GM23338 (cell line): ENCODE measurements around the gene IGFLR1.

ENCODE experiments used
- CREB1 ChIP-seq: fragments of 250-450 bp; sonication (Bioruptor Pico); IDR thresholded peaks from 2 replicates; pipeline ENCODE4 v1.5.0; 2020; ENCODE audit warnings: low read depth, mild to moderate bottlenecking, moderate library complexity
- CTCF ChIP-seq, 2 experiments: fragments of 200-600 bp in 1 of 2; sonication (generic) in 1 of 2; conservative IDR thresholded peaks; 2 replicates each; pipeline versions ENCODE4 v1.5.1 to v1.6.1; 2016 to 2017; ENCODE audit warnings: antibody characterized with exemption in 2 of 2, low read depth in 2 of 2, mild to moderate bottlenecking in 2 of 2, moderate library complexity in 1 of 2
- ETS1 ChIP-seq: IDR thresholded peaks from 2 replicates; pipeline ENCODE4 v1.6.1; 2016; ENCODE audit warnings: antibody characterized with exemption
- EZH2 ChIP-seq: fragments of 200-600 bp; sonication (generic); IDR thresholded peaks from one replicate; pipeline ENCODE4 v1.8.0; 2017; ENCODE audit warnings: antibody characterized with exemption, mild to moderate bottlenecking, low read depth; ENCODE audit not compliant: unreplicated experiment
- EZH2phosphoT487 ChIP-seq: fragments of 200-600 bp; sonication (generic); IDR thresholded peaks from one replicate; pipeline ENCODE4 v1.8.1; 2018; ENCODE audit warnings: antibody characterized with exemption; ENCODE audit not compliant: unreplicated experiment
- JUNB ChIP-seq: IDR thresholded peaks from one replicate; pipeline ENCODE4 v1.6.1; 2016; ENCODE audit warnings: antibody characterized with exemption; ENCODE audit not compliant: unreplicated experiment
- NANOG ChIP-seq: IDR thresholded peaks from 2 replicates; pipeline ENCODE4 v1.6.1; 2016; ENCODE audit warnings: antibody characterized with exemption, borderline replicate concordance
- POLR2AphosphoS5 ChIP-seq: IDR thresholded peaks from 2 replicates; pipeline ENCODE4 v1.6.1; 2016; ENCODE audit warnings: antibody characterized with exemption, low read depth
- STAT1 ChIP-seq: IDR thresholded peaks from one replicate; pipeline ENCODE4 v1.6.1; 2016; ENCODE audit warnings: antibody characterized with exemption; ENCODE audit not compliant: unreplicated experiment
- ZNF114 ChIP-seq: fragments of 250-450 bp; sonication (Bioruptor Pico); IDR thresholded peaks from 2 replicates; pipeline ENCODE4 v1.5.0; 2020; ENCODE audit warnings: mild to moderate bottlenecking, moderate library complexity
- ZNF331 ChIP-seq: fragments of 250-450 bp; sonication (Bioruptor Pico); IDR thresholded peaks from 2 replicates; pipeline ENCODE4 v1.5.0; 2020; ENCODE audit warnings: low read depth, mild to moderate bottlenecking, moderate library complexity
- ZNF462 ChIP-seq: fragments of 250-450 bp; sonication (Bioruptor Pico); IDR thresholded peaks from 2 replicates; pipeline ENCODE4 v1.5.0; 2020; ENCODE audit warnings: mild to moderate bottlenecking, moderate library complexity
- TF ChIP-seq, protein P1 (sequence below): IDR thresholded peaks from one replicate; pipeline ENCODE4 v1.6.1; 2018; ENCODE audit warnings: antibody characterized with exemption; ENCODE audit not compliant: unreplicated experiment

DNA sequence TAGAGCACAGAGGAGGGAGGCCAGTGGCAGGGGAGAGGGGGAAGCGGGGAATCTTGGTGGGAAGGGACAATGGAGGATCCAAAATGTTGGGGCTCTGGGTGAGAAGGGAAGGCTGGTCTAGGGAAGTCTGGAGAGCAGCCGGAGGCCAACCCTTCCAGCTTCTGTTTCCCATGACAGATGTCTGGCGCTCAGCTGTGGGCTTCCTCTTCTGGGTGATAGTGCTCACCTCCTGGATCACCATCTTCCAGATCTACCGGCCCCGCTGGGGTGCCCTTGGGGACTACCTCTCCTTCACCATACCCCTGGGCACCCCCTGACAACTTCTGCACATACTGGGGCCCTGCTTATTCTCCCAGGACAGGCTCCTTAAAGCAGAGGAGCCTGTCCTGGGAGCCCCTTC lies 4.3 kb upstream of the IGFLR1 start:
- TF ChIP-seq, protein P1, sequence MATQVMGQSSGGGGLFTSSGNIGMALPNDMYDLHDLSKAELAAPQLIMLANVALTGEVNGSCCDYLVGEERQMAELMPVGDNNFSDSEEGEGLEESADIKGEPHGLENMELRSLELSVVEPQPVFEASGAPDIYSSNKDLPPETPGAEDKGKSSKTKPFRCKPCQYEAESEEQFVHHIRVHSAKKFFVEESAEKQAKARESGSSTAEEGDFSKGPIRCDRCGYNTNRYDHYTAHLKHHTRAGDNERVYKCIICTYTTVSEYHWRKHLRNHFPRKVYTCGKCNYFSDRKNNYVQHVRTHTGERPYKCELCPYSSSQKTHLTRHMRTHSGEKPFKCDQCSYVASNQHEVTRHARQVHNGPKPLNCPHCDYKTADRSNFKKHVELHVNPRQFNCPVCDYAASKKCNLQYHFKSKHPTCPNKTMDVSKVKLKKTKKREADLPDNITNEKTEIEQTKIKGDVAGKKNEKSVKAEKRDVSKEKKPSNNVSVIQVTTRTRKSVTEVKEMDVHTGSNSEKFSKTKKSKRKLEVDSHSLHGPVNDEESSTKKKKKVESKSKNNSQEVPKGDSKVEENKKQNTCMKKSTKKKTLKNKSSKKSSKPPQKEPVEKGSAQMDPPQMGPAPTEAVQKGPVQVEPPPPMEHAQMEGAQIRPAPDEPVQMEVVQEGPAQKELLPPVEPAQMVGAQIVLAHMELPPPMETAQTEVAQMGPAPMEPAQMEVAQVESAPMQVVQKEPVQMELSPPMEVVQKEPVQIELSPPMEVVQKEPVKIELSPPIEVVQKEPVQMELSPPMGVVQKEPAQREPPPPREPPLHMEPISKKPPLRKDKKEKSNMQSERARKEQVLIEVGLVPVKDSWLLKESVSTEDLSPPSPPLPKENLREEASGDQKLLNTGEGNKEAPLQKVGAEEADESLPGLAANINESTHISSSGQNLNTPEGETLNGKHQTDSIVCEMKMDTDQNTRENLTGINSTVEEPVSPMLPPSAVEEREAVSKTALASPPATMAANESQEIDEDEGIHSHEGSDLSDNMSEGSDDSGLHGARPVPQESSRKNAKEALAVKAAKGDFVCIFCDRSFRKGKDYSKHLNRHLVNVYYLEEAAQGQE = no peak
- TF ChIP-seq EZH2phosphoT487 = no peak
- no peak for TF ChIP-seq EZH2
- TF ChIP-seq CTCF (conservative IDR thresholded peaks at IDR 0.05; ENCODE audit: low read depth in 2 of 2) = no peak
- no peak for TF ChIP-seq NANOG
- TF ChIP-seq ETS1 = no peak
- TF ChIP-seq POLR2AphosphoS5 = no peak
- no peak for TF ChIP-seq ZNF114 (CRISPR knock-in tag)
- TF ChIP-seq JUNB = no peak
- no peak for TF ChIP-seq CREB1 (CRISPR knock-in tag)
- no peak for TF ChIP-seq ZNF331
- no peak for TF ChIP-seq STAT1
- TF ChIP-seq ZNF462 (CRISPR knock-in tag) = no peak
